Mesothelial cell of epicardium (in vitro differentiated cells): ENCODE results near the gene DSCAM. TPM values are rescaled to one million over a fixed set of nuclear protein-coding genes. Genes with fewer than 3 reads are reported as not detected.

ENCODE experiments used
- DNase-seq, 2 experiments: peaks; one replicate each; pipeline ENCODE4 v3.0.0; 2021; ENCODE audit warnings: low spot score in 2 of 2; ENCODE audit not compliant: unreplicated experiment in 2 of 2
- H3K27ac Mint-ChIP-seq: 2 replicates; pipeline ENCODE4 v1.8.0; 2021; ENCODE audit warnings: mixed read lengths
- H3K27me3 Mint-ChIP-seq: 2 replicates; pipeline ENCODE4 v1.8.0; 2021; ENCODE audit warnings: low read depth, mixed read lengths
- H3K36me3 Mint-ChIP-seq: 2 replicates; pipeline ENCODE4 v1.8.0; 2021; ENCODE audit warnings: mixed read lengths
- H3K4me1 Mint-ChIP-seq: 2 replicates; pipeline ENCODE4 v1.8.0; 2021; ENCODE audit warnings: mixed read lengths
- H3K4me3 Mint-ChIP-seq: 2 replicates; pipeline ENCODE4 v1.8.0; 2021; ENCODE audit warnings: mild to moderate bottlenecking, moderate library complexity, mixed read lengths
- H3K9me3 Mint-ChIP-seq: 2 replicates; pipeline ENCODE4 v1.8.0; 2021; ENCODE audit warnings: mixed read lengths
- total RNA-seq: library from RNA; stranded (reverse); gene quantifications from 3 replicates; pipeline ENCODE4 v1.2.1, GENCODE V29; 2021
- TF ChIP-seq, protein P1 (sequence below): fragments of 200-600 bp; sonication (generic); IDR thresholded peaks from one replicate; pipeline ENCODE4 v1.5.0; 2021; ENCODE audit warnings: antibody characterized with exemption; ENCODE audit not compliant: unreplicated experiment

Gene DSCAM
- total RNA-seq, 1 donor from 2014 or later, result not detected

DNA sequence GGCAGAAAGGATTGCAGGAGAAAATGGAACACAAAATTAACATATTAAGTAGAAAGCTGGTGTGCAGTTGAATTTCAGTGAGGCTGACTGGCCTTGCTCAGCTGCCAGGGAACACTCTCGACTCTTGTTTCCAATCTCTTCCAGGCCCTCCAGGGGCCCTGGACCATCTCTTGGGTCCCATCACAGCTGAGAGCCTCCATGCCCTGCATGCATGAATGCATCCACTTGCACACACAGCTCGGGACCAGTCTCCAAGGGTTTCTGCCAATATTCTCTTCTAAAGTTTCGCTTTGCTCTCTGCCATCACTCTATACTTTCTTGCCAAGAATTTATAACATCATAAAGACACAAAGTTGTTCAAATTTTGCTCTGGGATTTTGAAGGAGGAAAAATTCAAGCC is 200.3 kb downstream of the DSCAM start:
- Mint-ChIP-seq H3K27ac (no peak overlapping the region), H3K9me3 (peaks cover 34% of the 10 kb centered on the region), H3K36me3 (no peaks in the 10 kb centered on the region), H3K4me1 (no peaks in the 10 kb centered on the region), H3K4me3 (no peak overlapping the region), H3K27me3 (no peaks in the 10 kb centered on the region)
- DNase-seq, result no peak
- TF ChIP-seq, protein P1, sequence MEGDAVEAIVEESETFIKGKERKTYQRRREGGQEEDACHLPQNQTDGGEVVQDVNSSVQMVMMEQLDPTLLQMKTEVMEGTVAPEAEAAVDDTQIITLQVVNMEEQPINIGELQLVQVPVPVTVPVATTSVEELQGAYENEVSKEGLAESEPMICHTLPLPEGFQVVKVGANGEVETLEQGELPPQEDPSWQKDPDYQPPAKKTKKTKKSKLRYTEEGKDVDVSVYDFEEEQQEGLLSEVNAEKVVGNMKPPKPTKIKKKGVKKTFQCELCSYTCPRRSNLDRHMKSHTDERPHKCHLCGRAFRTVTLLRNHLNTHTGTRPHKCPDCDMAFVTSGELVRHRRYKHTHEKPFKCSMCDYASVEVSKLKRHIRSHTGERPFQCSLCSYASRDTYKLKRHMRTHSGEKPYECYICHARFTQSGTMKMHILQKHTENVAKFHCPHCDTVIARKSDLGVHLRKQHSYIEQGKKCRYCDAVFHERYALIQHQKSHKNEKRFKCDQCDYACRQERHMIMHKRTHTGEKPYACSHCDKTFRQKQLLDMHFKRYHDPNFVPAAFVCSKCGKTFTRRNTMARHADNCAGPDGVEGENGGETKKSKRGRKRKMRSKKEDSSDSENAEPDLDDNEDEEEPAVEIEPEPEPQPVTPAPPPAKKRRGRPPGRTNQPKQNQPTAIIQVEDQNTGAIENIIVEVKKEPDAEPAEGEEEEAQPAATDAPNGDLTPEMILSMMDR, result no peak

- DNase-seq, result no peak
- H3K36me3 Mint-ChIP-seq, result no peaks in the 10 kb centered on the region
- peaks cover 15% of the 10 kb centered on the region for H3K9me3 Mint-ChIP-seq
- no peak overlapping the region for H3K4me3 Mint-ChIP-seq
- TF ChIP-seq, protein P1, result no peak
- no peak overlapping the region for H3K27ac Mint-ChIP-seq
- H3K27me3 Mint-ChIP-seq, result peaks cover 4% of the 10 kb centered on the region
- no peaks in the 10 kb centered on the region for H3K4me1 Mint-ChIP-seq
Observed at GRCh38 chr21:40641042-40641441, 205.9 kb downstream of the DSCAM start.

DNA sequence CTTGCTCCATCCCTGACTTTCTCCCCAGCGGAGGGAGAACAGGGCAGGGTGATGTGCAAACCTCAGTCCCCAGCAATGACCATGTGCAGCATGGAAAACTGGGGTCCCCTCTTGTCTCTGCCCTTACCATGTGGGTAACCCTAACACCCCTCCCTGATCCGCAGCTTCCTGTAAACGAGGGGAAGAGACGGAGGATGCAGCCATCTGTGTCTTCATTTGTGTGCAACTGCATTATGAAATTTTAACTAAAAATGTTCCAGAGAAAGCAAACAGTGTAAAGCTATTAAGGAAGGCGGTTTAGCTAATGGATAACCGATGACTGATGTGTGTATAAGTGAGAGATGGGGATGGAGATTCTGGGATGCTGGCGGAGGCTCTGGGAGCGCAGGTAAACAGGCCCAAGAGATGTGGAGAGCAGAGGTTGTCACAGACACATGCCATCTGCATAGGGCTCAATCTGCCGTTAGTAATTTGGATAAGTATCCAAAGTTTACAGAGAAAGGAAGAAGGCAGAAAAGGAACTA is 206.6 kb downstream of the DSCAM start:
- H3K4me3 Mint-ChIP-seq, result no peak overlapping the region
- peaks cover 4% of the 10 kb centered on the region for H3K27me3 Mint-ChIP-seq
- peaks cover 15% of the 10 kb centered on the region for H3K9me3 Mint-ChIP-seq
- no peaks in the 10 kb centered on the region for H3K36me3 Mint-ChIP-seq
- no peak for DNase-seq
- no peaks in the 10 kb centered on the region for H3K4me1 Mint-ChIP-seq
- TF ChIP-seq, protein P1, result no peak
- H3K27ac Mint-ChIP-seq, result no peak overlapping the region

DNA sequence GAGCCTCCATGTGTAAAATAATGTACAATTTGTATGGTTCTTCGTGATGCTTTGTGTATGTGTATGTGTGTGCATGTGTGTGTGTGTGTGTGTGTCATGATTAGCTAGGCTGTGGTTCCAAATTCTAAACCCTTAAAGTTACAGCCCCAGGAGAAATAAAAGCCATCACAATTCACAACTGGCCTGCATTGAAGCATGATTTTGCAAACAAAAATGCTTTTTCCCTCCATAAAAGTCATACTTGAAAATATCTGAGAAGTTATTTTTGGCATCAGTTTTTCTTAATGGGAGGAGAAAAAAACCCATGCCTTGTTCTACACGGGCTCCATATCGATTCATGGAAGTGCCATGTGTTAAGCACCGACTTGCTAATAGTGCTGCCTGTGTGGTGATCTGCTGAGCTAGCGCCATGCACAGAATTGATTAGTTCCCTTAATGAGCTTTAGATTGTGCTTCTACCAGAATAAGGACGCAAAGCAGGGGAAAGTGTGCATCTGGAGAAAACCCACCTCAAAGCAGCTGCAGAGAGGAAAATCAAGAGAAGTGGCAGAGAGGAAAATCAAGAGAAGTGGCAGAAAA is 207.3 kb downstream of the DSCAM start:
- no peak for DNase-seq
- Mint-ChIP-seq H3K9me3 (peaks cover 10% of the 10 kb centered on the region), H3K36me3 (no peaks in the 10 kb centered on the region), H3K27me3 (peaks cover 7% of the 10 kb centered on the region), H3K4me3 (no peak overlapping the region), H3K27ac (no peak overlapping the region), H3K4me1 (no peaks in the 10 kb centered on the region)
- TF ChIP-seq, protein P1, result no peak

DNA sequence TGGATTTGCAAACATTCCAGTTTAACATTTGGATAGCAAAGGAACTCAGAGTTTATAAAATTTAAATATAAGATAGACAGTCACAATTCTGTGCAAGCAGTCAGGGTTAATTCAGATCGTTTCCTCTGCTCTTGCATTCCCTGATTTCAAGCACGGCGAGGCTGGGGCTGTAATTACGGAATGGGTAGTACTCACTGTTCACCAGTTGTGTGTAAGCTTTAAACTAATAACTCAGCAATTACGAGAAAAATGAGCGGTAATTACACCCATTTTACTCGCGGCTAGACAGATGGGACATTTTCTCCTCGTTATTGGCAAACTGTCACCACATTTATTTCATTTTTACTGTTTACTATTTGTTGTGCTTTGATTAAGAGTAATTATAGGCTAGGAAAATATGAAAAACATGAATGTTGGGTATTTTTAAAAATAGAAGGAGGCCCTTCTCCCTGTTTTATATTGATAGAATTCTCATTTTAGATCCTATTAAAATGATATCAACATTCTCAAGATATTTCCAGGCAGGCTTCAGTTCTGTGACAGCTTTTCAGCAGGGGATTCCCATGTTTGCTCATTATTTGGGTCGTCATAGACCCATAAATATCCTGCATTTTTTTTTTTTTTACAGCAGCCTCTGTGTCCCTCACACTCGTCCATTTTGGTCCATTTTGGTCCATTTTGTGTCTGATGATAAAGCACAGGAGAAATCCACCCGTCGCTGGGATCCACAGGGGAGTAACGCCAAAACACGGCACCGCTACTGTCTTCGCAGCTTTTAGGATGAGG is 208.3 kb downstream of the DSCAM start:
- H3K27ac Mint-ChIP-seq, result no peak overlapping the region

More for the DNA sequence above, 208.3 kb downstream of the DSCAM start:
- Mint-ChIP-seq H3K9me3 (peaks cover 1% of the 10 kb centered on the region), H3K36me3 (no peaks in the 10 kb centered on the region), H3K4me3 (no peak overlapping the region), H3K27me3 (peaks cover 7% of the 10 kb centered on the region), H3K4me1 (no peaks in the 10 kb centered on the region)
- DNase-seq, result no peak
- TF ChIP-seq, protein P1, result no peak
